ENCODE results near the gene TMED6. TPM values are rescaled to one million over a fixed set of nuclear protein-coding genes. Genes with fewer than 3 reads are reported as not detected.

Gene TMED6
- not detected for total RNA-seq

DNA sequence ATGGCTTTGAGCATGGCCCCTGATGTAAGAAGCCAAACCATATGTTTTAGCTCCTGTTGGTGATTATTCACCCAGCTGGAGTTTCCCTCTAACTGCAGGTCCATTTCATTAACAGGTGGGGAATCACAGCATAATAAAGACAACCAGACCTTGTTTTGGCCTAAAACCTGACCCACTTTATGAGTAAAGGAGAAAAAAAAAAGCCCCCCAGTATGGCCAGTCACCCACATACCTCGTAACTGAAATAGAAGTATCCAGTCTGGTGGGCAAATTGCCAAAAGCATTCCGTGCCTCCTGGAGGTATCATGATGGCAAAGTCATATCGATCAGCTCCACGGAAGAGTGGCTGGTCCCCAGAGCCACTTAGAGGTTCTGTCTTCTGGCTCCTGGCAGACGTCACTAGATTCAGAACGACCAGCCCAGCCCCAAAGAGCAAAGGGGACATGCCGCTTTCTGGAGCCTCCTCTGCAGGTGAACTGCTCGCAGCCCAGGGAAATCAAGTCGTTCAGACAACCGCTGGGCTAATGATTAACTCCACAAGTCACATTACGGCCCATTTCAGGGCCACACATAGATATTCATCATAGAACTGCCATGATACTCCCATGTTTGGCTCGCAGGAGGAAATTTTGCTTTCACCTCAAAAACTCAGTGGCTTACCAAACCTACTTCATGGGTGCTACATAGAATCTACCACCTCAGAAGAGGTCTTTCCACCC, at the start of gene TMED6:
Gene TMED6, minus strand, starts transcription at position 478 of the 719 bp plus-strand sequence. Its CDS starts 33 bp downstream, at position 445.
- Histone ChIP-seq H3K27ac (ENCODE audit: low read depth, low read length) (no peak within 1 kb of the TSS), H3K4me3 (ENCODE audit: low read length in 3 of 3) (no peak within 1 kb of the TSS), H3K9ac (ENCODE audit: low read depth in 1 of 3, low read length in 3 of 3) (no peak within 1 kb of the TSS), H3K27me3 (ENCODE audit: control insufficient read depth in 3 of 3, insufficient read depth in 3 of 3, low read length in 3 of 3) (no peaks in the 10 kb centered on the region), H3K36me3 (ENCODE audit: control insufficient read depth in 3 of 3, insufficient read depth in 3 of 3, low read length in 3 of 3) (peaks cover 10 to 22% (median 17%) of the 10 kb centered on the region in 3 donors), H3K4me1 (ENCODE audit: control insufficient read depth in 3 of 3, insufficient read depth in 3 of 3, low read length in 3 of 3) (peaks cover 3 to 7% (median 6%) of the 10 kb centered on the region in 3 donors), H3K9me3 (ENCODE audit: control insufficient read depth in 3 of 3, low read length in 3 of 3) (no peaks in the 10 kb centered on the region)

DNA sequence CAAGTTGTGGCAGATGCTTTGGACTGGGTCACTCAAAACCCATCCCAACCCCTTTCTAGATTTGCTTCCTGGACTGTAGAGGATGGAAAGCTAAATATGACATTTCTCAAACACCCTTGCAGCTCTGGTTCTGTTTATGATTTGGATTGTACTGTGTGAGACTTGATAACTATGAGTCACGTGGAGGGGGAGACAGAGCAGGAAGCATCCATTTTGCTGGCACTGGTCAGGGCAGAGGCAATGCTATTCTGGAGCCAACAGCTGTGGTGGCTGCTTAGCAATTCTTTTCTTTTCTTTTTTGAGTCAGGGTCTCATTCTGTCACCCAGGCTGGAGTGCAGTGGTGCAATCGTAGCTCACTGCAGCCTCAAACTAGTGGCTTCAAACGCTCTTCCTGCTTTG, 47.8 kb upstream of the TMED6 start:
- Histone ChIP-seq H3K27ac (ENCODE audit: low read depth, low read length) (no peak overlapping the region), H3K9ac (ENCODE audit: low read depth in 1 of 3, low read length in 3 of 3) (no peak overlapping the region)

DNA sequence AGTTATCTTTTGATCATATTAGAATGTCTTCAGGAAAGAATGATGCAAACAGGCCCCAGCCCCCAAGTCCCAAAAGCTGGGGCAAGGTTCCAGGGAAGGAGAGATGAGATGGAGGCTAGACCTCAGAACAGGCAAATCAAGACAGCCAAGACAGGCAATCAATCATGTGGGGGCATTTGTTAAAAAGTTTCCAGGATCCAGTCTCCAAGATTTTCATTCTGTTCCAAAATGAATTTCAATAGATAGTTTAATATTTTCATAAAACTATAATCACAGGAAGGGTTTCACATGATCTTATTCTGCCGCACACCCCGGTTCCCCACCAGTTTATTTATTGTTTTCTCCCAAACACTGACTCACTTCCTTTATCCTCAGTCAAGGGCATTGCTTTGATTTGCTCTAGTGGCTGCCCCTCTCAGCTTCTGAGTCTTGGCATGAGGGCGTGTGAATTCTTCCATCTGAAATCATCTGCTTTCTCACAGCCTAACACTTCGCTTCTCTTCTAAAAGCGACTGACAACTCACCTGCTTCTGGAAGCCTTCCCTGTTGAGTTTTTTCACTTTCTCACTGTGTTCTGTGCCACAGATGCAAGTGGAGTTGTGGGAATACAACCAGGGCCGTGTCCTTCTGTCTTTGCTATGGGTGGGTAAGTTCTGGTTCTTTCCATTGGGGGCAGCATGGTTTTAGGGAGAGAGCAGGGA, 46.4 kb upstream of the TMED6 start:
- H3K27me3 ChIP-seq (ENCODE audit: control insufficient read depth in 3 of 3, insufficient read depth in 3 of 3, low read length in 3 of 3), result no peaks in the 10 kb centered on the region
- H3K9ac ChIP-seq (ENCODE audit: low read depth in 1 of 3, low read length in 3 of 3), result peak overlapping the region in 2 of 3 donors; percentile 6 to 74
- peaks cover 13 to 26% (median 23%) of the 10 kb centered on the region in 3 donors for H3K4me1 ChIP-seq (ENCODE audit: control insufficient read depth in 3 of 3, insufficient read depth in 3 of 3, low read length in 3 of 3)
- H3K36me3 ChIP-seq (ENCODE audit: control insufficient read depth in 3 of 3, insufficient read depth in 3 of 3, low read length in 3 of 3), result no peaks in the 10 kb centered on the region
- H3K4me3 ChIP-seq (ENCODE audit: low read length in 3 of 3), result peak overlapping the region in 1 of 3 donors; percentile 52
- H3K27ac ChIP-seq (ENCODE audit: low read depth, low read length), result peak overlapping the region; percentile 39
- no peaks in the 10 kb centered on the region for H3K9me3 ChIP-seq (ENCODE audit: control insufficient read depth in 3 of 3, low read length in 3 of 3)

More for the DNA sequence above, 47.8 kb upstream of the TMED6 start:
- Histone ChIP-seq H3K9me3 (ENCODE audit: control insufficient read depth in 3 of 3, low read length in 3 of 3) (no peaks in the 10 kb centered on the region), H3K4me3 (ENCODE audit: low read length in 3 of 3) (no peak overlapping the region), H3K27me3 (ENCODE audit: control insufficient read depth in 3 of 3, insufficient read depth in 3 of 3, low read length in 3 of 3) (no peaks in the 10 kb centered on the region), H3K4me1 (ENCODE audit: control insufficient read depth in 3 of 3, insufficient read depth in 3 of 3, low read length in 3 of 3) (peaks cover 20 to 27% (median 26%) of the 10 kb centered on the region in 3 donors), H3K36me3 (ENCODE audit: control insufficient read depth in 3 of 3, insufficient read depth in 3 of 3, low read length in 3 of 3) (no peaks in the 10 kb centered on the region)

DNA sequence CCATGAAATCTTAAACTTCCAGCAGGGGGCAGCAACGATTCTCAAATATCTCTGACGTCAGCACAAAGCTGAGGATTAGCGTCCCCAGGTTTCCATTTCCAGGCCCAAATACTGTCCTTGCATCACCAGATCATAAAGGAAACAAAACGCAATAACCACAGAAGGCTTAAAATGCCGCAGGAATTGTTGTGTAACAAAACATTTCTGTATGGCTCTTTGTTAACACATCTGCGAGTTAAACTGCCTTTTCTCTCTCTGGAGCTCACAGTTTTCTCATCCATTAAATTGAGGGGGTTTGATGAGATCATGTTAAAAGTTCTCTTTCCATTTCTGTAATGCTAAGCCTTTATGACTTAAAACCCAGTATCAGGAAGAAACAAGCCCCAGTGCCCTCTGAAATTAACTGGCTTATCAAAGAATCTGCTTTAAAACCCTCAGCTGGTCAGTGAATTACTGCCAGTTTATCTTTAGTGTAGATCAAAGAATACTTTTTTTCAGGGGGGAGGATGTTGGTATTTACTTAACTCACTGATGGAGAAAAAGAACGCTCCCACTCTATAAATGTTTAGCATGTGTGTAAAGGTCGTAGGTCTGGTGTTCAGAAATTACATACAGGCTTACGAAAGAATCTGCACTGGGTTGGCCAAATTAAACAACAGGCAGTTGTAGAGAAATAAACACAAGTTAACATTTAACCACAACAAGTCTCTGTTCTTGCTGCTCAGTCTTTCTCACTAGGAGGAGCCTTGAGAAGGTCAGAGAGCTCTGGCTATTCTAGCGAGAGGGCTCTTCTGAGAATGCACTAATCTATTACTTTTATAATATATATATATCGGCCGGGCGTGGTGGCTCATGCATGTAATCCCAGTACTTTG, 44.8 kb upstream of the TMED6 start:
- Histone ChIP-seq H3K4me3 (ENCODE audit: low read length in 3 of 3) (peak overlapping the region; percentile 2 to 41 (median 27)), H3K4me1 (ENCODE audit: control insufficient read depth in 3 of 3, insufficient read depth in 3 of 3, low read length in 3 of 3) (peaks cover 13 to 26% (median 23%) of the 10 kb centered on the region in 3 donors), H3K27ac (ENCODE audit: low read depth, low read length) (peak overlapping the region; percentile 73), H3K27me3 (ENCODE audit: control insufficient read depth in 3 of 3, insufficient read depth in 3 of 3, low read length in 3 of 3) (no peaks in the 10 kb centered on the region), H3K9ac (ENCODE audit: low read depth in 1 of 3, low read length in 3 of 3) (peak overlapping the region; percentile 14 to 74 (median 36)), H3K9me3 (ENCODE audit: control insufficient read depth in 3 of 3, low read length in 3 of 3) (no peaks in the 10 kb centered on the region), H3K36me3 (ENCODE audit: control insufficient read depth in 3 of 3, insufficient read depth in 3 of 3, low read length in 3 of 3) (no peaks in the 10 kb centered on the region)

DNA sequence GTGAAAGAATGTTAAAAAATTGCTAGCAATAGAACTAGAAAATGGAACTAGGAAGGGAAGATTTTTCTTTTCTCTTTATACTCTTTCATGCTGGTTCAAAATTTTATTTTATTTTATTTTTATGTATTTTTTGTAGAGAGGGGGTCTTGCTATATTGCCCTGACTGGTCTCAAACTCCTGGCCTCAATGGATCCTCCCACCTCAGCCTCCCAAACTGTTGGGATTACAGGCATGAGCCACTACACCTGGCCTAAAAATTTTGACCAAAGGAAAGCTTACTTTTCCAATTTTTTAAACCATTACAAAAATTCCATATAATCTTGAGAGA, 44.2 kb upstream of the TMED6 start:
- H3K27me3 ChIP-seq (ENCODE audit: control insufficient read depth in 3 of 3, insufficient read depth in 3 of 3, low read length in 3 of 3), result no peaks in the 10 kb centered on the region
- H3K36me3 ChIP-seq (ENCODE audit: control insufficient read depth in 3 of 3, insufficient read depth in 3 of 3, low read length in 3 of 3), result no peaks in the 10 kb centered on the region
- H3K4me1 ChIP-seq (ENCODE audit: control insufficient read depth in 3 of 3, insufficient read depth in 3 of 3, low read length in 3 of 3), result peaks cover 13 to 26% (median 23%) of the 10 kb centered on the region in 3 donors
- no peaks in the 10 kb centered on the region for H3K9me3 ChIP-seq (ENCODE audit: control insufficient read depth in 3 of 3, low read length in 3 of 3)
- peak overlapping the region in 1 of 3 donors; percentile 74 for H3K9ac ChIP-seq (ENCODE audit: low read depth in 1 of 3, low read length in 3 of 3)
- H3K4me3 ChIP-seq (ENCODE audit: low read length in 3 of 3), result no peak overlapping the region
- H3K27ac ChIP-seq (ENCODE audit: low read depth, low read length), result peak overlapping the region; percentile 73

DNA sequence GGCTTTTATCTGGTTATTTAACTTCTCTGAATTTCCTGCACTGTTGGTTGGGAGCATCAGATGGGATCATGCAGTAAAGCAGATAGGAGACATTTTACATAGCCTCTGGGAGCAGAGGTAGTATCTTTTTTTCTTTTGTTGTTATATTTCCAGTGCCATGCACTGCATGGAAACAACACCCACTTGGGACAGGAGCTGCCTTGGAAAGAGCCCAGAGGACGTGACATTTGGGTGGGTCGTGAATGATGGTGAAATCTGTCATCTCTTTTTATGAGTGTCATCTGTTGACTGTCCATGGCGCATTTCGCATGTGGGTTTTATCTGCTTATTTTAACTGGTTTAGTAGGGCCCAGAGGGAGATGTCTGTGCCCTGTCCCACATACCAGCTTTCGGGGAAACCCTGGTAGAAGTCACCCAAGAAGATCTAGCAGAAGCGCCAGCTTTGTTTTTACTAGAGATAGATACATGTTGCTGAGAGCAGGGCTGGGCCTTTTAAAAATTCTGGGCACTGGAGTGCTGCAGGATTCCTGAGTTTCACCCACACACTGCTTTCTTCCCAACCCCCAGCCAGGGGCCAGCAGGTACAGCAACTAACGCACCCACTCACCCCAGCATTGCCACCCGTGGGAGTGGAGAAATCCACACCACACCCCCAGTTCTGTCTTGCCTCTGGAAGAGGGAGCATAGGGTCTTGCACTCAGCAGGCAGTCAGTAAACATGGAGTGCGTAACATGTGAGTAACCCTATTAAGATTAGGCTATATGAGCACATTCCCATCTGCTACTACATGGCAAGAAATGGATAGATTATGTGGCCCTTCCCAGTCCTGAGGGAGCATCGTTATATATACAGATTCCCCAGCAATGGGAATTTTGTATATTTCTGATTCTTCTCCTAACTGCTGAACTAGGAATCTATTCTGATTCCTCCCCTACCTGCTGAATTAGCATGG, 42.6 kb upstream of the TMED6 start:
- Histone ChIP-seq H3K4me3 (ENCODE audit: low read length in 3 of 3) (no peak overlapping the region), H3K9me3 (ENCODE audit: control insufficient read depth in 3 of 3, low read length in 3 of 3) (no peaks in the 10 kb centered on the region), H3K27ac (ENCODE audit: low read depth, low read length) (peak overlapping the region; percentile 65), H3K36me3 (ENCODE audit: control insufficient read depth in 3 of 3, insufficient read depth in 3 of 3, low read length in 3 of 3) (no peaks in the 10 kb centered on the region), H3K4me1 (ENCODE audit: control insufficient read depth in 3 of 3, insufficient read depth in 3 of 3, low read length in 3 of 3) (peaks cover 13 to 26% (median 20%) of the 10 kb centered on the region in 3 donors), H3K27me3 (ENCODE audit: control insufficient read depth in 3 of 3, insufficient read depth in 3 of 3, low read length in 3 of 3) (no peaks in the 10 kb centered on the region), H3K9ac (ENCODE audit: low read depth in 1 of 3, low read length in 3 of 3) (peak overlapping the region in 2 of 3 donors; percentile 27 to 55)

DNA sequence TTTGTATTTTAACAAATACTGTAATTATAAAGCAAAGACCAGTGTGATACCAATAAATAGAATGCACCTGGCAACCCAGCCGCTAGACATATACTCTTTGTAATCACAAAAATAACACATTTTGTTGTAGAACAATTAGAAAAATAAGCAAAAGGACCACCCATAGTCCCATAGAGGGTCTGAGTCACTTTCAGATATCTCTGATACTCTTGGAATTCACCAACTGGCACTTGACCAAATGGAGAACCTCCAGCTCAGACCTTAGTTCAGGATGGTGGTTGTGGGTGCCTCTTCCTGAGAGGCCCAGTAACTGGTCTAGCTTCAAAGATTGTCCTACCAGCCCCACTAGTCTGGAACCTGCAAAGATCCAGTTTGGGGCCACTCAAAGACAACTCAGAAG, 35.0 kb upstream of the TMED6 start:
- H3K27ac ChIP-seq (ENCODE audit: low read depth, low read length), result no peak overlapping the region
- peaks cover 8 to 11% (median 8%) of the 10 kb centered on the region in 3 donors for H3K4me1 ChIP-seq (ENCODE audit: control insufficient read depth in 3 of 3, insufficient read depth in 3 of 3, low read length in 3 of 3)
- no peak overlapping the region for H3K9ac ChIP-seq (ENCODE audit: low read depth in 1 of 3, low read length in 3 of 3)
- no peaks in the 10 kb centered on the region for H3K9me3 ChIP-seq (ENCODE audit: control insufficient read depth in 3 of 3, low read length in 3 of 3)
- H3K27me3 ChIP-seq (ENCODE audit: control insufficient read depth in 3 of 3, insufficient read depth in 3 of 3, low read length in 3 of 3), result no peaks in the 10 kb centered on the region
- H3K4me3 ChIP-seq (ENCODE audit: low read length in 3 of 3), result peak overlapping the region in 1 of 3 donors; percentile 83
- peaks cover 13 to 25% (median 15%) of the 10 kb centered on the region in 3 donors for H3K36me3 ChIP-seq (ENCODE audit: control insufficient read depth in 3 of 3, insufficient read depth in 3 of 3, low read length in 3 of 3)

DNA sequence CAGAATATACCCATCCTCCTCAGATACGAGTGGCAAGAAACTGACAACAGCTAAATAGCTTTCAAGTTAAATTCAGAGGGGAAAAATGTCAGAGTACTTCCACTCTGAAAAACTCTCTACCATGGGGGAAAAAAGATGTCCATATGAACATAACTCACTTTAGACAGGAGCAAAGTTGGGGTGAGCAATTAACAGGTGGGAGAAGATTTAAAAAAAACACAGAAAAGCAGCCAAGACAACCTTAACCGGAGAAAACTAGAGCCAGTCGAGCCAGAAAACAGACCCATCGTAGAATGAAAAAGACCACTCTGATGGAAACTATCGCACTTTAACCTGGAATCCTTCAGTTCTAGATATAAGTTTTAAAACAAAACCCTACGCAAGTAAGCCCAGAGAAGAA, 33.4 kb upstream of the TMED6 start:
- peak overlapping the region; percentile 79 to 90 (median 84) for H3K4me3 ChIP-seq (ENCODE audit: low read length in 3 of 3)
- no peaks in the 10 kb centered on the region for H3K9me3 ChIP-seq (ENCODE audit: control insufficient read depth in 3 of 3, low read length in 3 of 3)
- peaks cover 13 to 29% (median 18%) of the 10 kb centered on the region in 3 donors for H3K36me3 ChIP-seq (ENCODE audit: control insufficient read depth in 3 of 3, insufficient read depth in 3 of 3, low read length in 3 of 3)
- peaks cover 8 to 11% (median 8%) of the 10 kb centered on the region in 3 donors for H3K4me1 ChIP-seq (ENCODE audit: control insufficient read depth in 3 of 3, insufficient read depth in 3 of 3, low read length in 3 of 3)
- peak overlapping the region; percentile 84 for H3K27ac ChIP-seq (ENCODE audit: low read depth, low read length)
- H3K27me3 ChIP-seq (ENCODE audit: control insufficient read depth in 3 of 3, insufficient read depth in 3 of 3, low read length in 3 of 3), result no peaks in the 10 kb centered on the region
- peak overlapping the region; percentile 80 to 92 (median 85) for H3K9ac ChIP-seq (ENCODE audit: low read depth in 1 of 3, low read length in 3 of 3)

DNA sequence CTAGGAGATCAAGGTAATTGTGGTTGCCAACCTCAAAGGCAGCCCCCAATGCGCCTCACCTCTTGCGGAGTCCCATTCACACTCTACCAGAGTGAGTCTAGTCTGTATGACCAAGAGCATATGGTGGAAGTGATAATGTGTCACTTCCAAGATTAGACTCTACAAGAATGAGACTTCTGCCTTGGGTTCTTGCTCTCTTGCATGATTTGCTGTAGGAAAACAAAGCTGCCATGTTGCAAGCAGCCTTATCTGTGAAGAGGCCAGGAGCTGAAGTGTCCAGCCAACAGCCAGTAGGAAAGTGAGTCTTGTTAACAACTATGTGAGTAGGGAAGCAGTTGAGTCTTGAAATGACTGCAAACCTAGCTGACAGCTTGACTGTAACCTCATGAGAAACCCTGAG, 30.8 kb upstream of the TMED6 start:
- no peak overlapping the region for H3K9ac ChIP-seq (ENCODE audit: low read depth in 1 of 3, low read length in 3 of 3)
- no peaks in the 10 kb centered on the region for H3K27me3 ChIP-seq (ENCODE audit: control insufficient read depth in 3 of 3, insufficient read depth in 3 of 3, low read length in 3 of 3)
- peaks cover 23 to 49% (median 23%) of the 10 kb centered on the region in 3 donors for H3K36me3 ChIP-seq (ENCODE audit: control insufficient read depth in 3 of 3, insufficient read depth in 3 of 3, low read length in 3 of 3)
- H3K4me1 ChIP-seq (ENCODE audit: control insufficient read depth in 3 of 3, insufficient read depth in 3 of 3, low read length in 3 of 3), result peaks cover 8 to 11% (median 8%) of the 10 kb centered on the region in 3 donors
- no peak overlapping the region for H3K27ac ChIP-seq (ENCODE audit: low read depth, low read length)
- H3K4me3 ChIP-seq (ENCODE audit: low read length in 3 of 3), result no peak overlapping the region
- H3K9me3 ChIP-seq (ENCODE audit: control insufficient read depth in 3 of 3, low read length in 3 of 3), result no peaks in the 10 kb centered on the region

All from skeletal muscle tissue (tissue), 4 donors.